ENCODE measurements around the gene ACOXL.

DNA sequence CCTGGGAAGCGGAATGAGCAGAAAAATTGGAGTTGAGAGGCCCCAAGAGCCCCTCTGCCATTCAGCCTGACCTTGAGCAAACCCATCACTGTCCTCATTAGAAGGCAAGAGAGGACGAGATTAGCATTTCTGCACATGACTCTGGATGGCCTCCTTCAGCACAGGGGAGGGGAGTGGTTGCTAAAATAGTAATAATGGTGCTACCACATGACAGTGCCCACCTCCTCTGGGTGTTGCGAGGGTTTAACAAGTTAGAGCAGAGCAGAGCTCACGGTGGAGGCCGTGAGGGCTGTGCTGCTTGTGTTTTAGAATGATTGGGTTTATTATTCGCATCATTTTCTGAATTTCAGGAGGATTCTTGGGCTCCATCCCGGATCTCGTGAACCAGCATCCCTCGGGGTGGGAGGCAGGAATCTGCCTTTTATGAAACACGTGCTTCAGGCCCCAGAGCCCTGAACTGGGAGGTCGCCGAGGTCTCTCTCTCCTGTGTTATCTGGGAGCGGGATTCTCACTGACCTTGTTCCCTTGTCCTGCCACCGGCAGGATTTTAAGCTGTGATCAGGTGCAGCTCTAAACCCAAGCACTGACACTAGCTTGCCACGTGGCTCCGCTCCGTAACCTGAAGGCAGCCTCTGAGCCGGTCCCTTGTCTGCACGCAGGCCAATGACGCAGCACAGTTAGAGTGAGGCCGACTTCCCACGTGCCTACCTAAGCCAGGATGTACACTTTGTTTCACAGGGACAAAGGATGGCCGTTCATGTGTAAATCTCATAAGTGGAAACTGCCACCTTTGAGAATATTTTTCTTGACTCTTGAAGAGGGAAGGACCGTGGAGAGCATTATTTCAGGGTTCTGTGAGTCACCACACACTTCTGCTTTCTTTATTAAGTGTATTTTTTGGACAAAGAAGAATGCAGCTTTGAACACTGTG is 142.3 kb downstream of the ACOXL start:
- TF ChIP-seq EZH2phosphoT487 (IDR thresholded peaks at IDR 0.05; ENCODE audit: insufficient read depth, low read depth) (no peak), EZH2 (IDR thresholded peaks at IDR 0.05; ENCODE audit: insufficient read depth, poor library complexity, severe bottlenecking) (no peak)
